SW480 (cell line): ENCODE data around the gene VPS16.
"Not testable (repeated sequence)": the region's sequence is repeated elsewhere in the genome, so short reads cannot be mapped to it uniquely, and the experiment has no call there.

Experiments
- DNase-seq: peaks from one replicate; pipeline ENCODE4 v3.0.0-alpha.2; 2016; ENCODE audit warnings: low spot score

The VPS16 gene

GRCh38 chr20:2807019-2807418 lies 33.5 kb upstream of the VPS16 start:
- no peak for DNase-seq

- DNase-seq, result not testable (repeated sequence)
Observed at GRCh38 chr20:2807929-2808328, 32.6 kb upstream of the VPS16 start.

- no peak for DNase-seq
Observed at GRCh38 chr20:2809690-2810089, 30.9 kb upstream of the VPS16 start.

DNA sequence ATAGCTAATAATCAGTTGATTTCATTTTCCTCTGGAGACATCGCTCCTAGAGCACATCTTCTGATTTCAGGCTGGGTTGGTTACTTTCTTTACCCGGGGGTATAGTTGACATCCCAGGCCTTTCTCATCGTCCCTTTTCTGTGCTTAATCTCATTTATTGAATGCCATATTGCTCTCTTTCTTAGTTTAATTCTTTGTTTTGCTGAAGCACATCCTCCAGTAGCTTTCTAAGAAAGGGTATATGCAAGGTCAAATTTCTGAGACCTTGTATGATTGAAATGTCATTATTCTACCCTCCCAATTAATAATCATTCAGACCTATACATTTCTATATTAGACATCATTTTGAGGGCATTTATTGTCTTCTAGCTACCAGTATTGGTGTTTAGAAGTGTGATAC lies 28.4 kb upstream of the VPS16 start:
- DNase-seq, result no peak

- no peak for DNase-seq
Observed at GRCh38 chr20:2814076-2814475, 26.5 kb upstream of the VPS16 start.

DNA sequence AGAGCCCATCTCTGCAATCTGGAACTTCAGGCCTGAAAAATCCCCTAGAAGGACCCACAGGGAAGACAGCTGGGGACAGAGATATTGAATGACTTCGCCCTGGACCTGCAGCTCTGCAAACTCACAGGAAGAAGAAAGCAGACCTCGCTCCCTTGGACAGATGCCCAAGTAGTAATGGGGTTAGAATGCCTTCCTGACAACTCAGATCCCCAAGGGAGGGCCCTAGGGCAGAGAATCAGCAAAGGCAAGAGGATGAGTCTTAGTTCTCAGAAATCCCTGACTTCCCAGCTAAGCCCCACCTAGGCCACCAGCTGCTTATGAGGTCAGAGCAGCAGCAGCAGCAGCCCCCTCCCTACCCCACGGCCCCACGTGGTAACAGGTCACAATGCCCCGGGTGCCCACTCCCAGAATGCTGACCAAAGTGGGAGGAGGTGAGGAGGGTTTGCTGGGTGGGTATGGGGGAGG lies 25.9 kb upstream of the VPS16 start, which contains the start of gene C20orf141:
TSS of gene C20orf141 (plus strand) at position 401 of the 465 bp plus-strand sequence. CDS start 198 bp downstream, outside the sequence.
- DNase-seq, result peak; percentile 34

GRCh38 chr20:2815242-2815900 lies 25.2 kb upstream of the VPS16 start:
- DNase-seq, result no peak

- no peak for DNase-seq
Observed at GRCh38 chr20:2816030-2816582, 24.4 kb upstream of the VPS16 start, which contains the start of gene TMEM239. Gene TMEM239, plus strand, starts transcription at chr20:2816364. Its CDS starts 191 bp downstream, at chr20:2816555.

DNA sequence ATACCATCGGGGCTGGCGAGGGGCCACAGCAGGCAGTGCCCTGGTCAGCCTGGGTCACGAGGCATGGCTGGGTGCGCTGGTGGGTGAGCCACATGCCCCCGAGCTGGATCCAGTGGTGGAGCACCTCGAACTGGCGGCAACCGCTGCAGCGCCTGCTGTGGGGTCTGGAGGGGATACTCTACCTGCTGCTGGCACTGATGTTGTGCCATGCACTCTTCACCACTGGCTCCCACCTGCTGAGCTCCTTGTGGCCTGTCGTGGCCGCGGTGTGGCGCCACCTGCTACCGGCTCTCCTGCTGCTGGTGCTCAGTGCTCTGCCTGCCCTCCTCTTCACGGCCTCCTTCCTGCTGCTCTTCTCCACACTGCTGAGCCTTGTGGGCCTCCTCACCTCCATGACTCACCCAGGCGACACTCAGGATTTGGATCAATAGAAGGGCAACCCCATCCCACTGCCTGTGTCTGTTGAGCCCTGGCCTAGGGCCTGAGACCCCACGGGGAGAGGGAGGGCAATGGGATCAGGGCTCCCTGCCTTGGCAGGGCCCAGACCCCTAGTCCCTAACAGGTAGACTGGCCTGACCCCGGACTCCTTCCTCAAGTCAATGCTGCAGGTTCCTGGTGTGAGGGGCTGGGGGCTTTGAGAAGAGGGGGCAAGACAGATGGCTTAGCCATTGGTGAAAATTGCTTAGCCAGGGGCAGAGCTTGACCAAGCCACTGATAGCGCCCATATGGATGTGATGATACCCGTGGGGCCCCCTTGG lies 23.8 kb upstream of the VPS16 start:
- DNase-seq, result peak; percentile 27

GRCh38 chr20:2817341-2817726 lies 23.2 kb upstream of the VPS16 start:
- DNase-seq, result no peak

GRCh38 chr20:2817891-2818595 lies 22.5 kb upstream of the VPS16 start:
- no peak for DNase-seq

DNA sequence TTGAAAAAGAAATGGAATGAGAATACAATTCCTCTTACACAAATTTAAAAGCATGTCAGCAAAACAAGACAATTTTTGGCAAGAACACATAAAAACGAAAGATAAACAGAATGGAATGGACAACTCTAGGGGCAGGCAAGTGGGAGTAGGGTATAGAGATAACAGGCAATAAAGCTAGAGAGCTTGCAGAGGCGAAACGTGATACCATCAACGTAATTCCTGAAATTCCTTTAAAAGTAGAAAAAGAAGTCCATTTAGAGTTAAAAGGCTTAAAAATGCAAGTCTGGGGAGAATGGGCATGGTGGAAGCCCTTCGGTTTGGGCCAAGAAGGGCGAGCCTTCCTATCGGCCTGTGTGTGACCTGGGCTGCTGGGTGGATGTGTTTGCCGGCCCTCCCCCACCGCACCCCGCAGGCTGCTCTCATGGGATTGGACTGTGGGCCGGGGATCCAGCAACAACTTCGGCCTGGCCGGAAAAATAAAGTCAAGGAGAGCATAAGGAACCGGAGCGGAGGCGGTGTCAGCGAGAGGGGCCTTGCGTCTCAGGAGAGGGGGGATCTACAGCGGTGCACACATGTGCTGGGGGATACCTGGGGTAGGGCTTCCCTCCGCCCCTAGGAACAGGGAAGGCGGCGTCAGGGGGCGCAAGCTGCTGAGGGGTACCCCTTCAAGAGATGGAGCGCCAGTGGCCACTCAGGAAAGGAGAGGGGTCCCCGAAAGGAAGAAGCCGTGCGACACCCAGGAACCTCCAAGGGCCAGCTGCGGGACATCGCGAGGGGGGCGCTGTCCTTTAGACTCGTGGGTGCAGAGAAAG lies 20.3 kb upstream of the VPS16 start:
- DNase-seq, result no peak

GRCh38 chr20:2820896-2821869 lies 19.4 kb upstream of the VPS16 start:
- no peak for DNase-seq

- peak; percentile 30 for DNase-seq
Observed at GRCh38 chr20:2822073-2822472, 18.5 kb upstream of the VPS16 start.

GRCh38 chr20:2825761-2826160 lies 14.8 kb upstream of the VPS16 start:
- peak; percentile 21 for DNase-seq

DNA sequence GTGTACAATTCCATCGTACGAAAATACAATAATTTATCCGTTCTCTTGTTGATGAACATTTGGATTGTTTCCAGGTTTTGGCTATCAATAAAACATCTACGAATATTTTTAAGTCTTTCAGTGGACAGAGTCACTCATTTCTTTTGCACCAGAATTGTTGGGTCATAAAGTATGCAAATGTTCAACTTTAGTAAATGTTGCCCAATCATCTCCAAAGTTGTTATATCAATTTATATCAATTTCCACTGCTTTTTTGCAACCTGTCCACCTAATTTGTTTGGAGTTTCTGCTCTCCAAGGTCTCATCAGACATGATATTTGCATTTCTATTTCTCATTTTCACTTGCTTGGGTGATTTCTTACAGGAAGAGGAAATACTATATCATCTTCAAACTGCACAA lies 13.9 kb upstream of the VPS16 start:
- DNase-seq, result no peak

DNA sequence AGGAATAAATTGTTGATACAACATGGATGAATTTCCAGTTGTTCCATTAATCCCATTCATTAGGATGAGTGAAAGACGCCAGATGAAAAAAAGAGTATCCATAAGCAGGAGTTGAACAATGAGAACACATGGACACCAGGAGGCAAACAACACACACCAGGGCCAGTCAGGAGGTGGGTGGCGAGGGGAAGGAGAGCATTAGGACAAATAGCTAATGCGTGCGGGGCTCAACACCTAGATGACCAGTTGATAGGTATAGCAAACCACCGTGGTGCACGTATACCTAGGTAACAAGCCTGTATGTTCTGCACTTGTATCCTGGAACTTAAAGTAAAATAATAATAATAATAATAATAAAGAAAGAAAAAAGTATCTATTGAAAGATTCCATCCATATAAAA lies 11.2 kb upstream of the VPS16 start:
- DNase-seq, result no peak

GRCh38 chr20:2831206-2831605 lies 9.3 kb upstream of the VPS16 start:
- DNase-seq, result not testable (repeated sequence)

DNA sequence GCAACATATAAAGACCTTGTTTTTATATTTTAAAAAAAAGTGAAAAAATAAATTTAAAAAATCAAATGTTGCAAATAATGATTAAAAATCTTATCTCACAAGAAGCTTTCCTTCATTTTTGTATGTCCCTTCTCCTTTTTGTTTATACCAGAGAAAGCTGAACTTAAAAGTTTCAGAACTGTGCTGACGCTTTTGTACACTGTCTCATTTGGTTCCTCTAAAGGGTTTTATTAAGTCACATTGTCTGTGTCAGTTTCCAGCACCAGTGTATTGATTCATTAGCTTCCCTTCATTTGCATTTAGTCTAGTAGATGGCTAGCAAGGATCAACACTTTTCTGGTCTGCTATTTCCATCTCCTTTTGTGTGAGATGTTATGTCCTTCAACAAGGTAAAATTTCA lies 6.8 kb upstream of the VPS16 start:
- no peak for DNase-seq

- DNase-seq, result no peak
Observed at GRCh38 chr20:2834401-2835110, 6.0 kb upstream of the VPS16 start.
